SU-DHL-6 (cell line): ENCODE data around the gene RPL10A.

Experiments
- H2AFZ ChIP-seq: fragments of 200-600 bp; sonication (generic); 2 replicates; pipeline ENCODE4 v1.6.1; 2014; ENCODE audit warnings: low read depth, mild to moderate bottlenecking, moderate library complexity, mixed read lengths, antibody characterized with exemption, low read length; ENCODE audit not compliant: severe bottlenecking
- H3F3A ChIP-seq: fragments of 200-600 bp; shearing (Covaris generic); 2 replicates; pipeline ENCODE4 v1.6.0; 2016; ENCODE audit warnings: antibody characterized with exemption, mild to moderate bottlenecking; ENCODE audit not compliant: insufficient read depth
- H3K27ac ChIP-seq: fragments of 200-600 bp; sonication (generic); 2 replicates; pipeline ENCODE4 v1.5.1; 2016; ENCODE audit warnings: low read depth, mild to moderate bottlenecking, low read length, moderate library complexity, mixed read lengths
- H3K27me3 ChIP-seq: fragments of 200-600 bp; sonication (generic), shearing (Covaris generic); 2 replicates; pipeline ENCODE4 v1.6.0; 2014; ENCODE audit warnings: mild to moderate bottlenecking, low read length
- H3K36me3 ChIP-seq: fragments of 200-600 bp; sonication (generic); 2 replicates; pipeline ENCODE4 v1.6.1; 2014; ENCODE audit warnings: mild to moderate bottlenecking, low read length, mixed read lengths
- H3K4me2 ChIP-seq: fragments of 300-600, 200-600 bp; shearing (Covaris generic), sonication (generic); 2 replicates; pipeline ENCODE4 v1.6.0; 2014; ENCODE audit warnings: low read length, low read depth, mild to moderate bottlenecking; ENCODE audit not compliant: poor library complexity, severe bottlenecking
- H3K4me3 ChIP-seq: fragments of 200-600 bp; sonication (generic); 2 replicates; pipeline ENCODE4 v1.5.1; 2014; ENCODE audit warnings: antibody characterized with exemption, low read length, mild to moderate bottlenecking, mixed read lengths; ENCODE audit not compliant: insufficient read depth, poor library complexity, severe bottlenecking
- H3K79me2 ChIP-seq: fragments of 200-600 bp; sonication (generic); 2 replicates; pipeline ENCODE4 v1.6.1; 2014; ENCODE audit warnings: mild to moderate bottlenecking, low read length, moderate library complexity; ENCODE audit not compliant: insufficient read depth
- H3K9ac ChIP-seq: fragments of 200-600 bp; sonication (generic); 2 replicates; pipeline ENCODE4 v1.7.0; 2014; ENCODE audit warnings: mild to moderate bottlenecking, low read length
- H3K9me2 ChIP-seq: fragments of 200-600 bp; sonication (generic); replicated peaks from 2 replicates; pipeline ENCODE4 v1.6.1; 2014; ENCODE audit warnings: low read length; ENCODE audit not compliant: insufficient read depth
- H3K9me3 ChIP-seq: fragments of 200-600 bp; sonication (generic); 2 replicates; pipeline ENCODE4 v1.6.1; 2014; ENCODE audit warnings: low read length, mixed read lengths; ENCODE audit not compliant: insufficient read depth
- H4K20me1 ChIP-seq: fragments of 200-600 bp; sonication (generic); 2 replicates; pipeline ENCODE4 v1.6.1; 2014; ENCODE audit warnings: low read depth, mild to moderate bottlenecking, antibody characterized with exemption, low read length, moderate library complexity, mixed read lengths
- CTCF ChIP-seq: fragments of 200-600 bp; sonication (generic); IDR thresholded peaks from one replicate; pipeline ENCODE4 v1.5.1; 2017; ENCODE audit warnings: antibody characterized with exemption, mild to moderate bottlenecking, low read length, moderate library complexity; ENCODE audit not compliant: insufficient read depth, poor library complexity, severe bottlenecking
- EZH2phosphoT487 ChIP-seq: fragments of 200-600 bp; sonication (generic), shearing (Covaris generic); conservative IDR thresholded peaks from 2 replicates; pipeline ENCODE4 v1.6.1; 2018; ENCODE audit warnings: mild to moderate bottlenecking, antibody characterized with exemption, low read length, moderate library complexity, mixed read lengths

RPL10A gene

GRCh38 chr6:35510916-35511561 lies 42.8 kb downstream of the RPL10A start:
- Histone ChIP-seq H3K27me3 (no peaks in the 10 kb centered on the region), H3K36me3 (no peaks in the 10 kb centered on the region), H3K9ac (no peak overlapping the region), H3K4me3 (no peak overlapping the region), H3F3A (no peaks in the 10 kb centered on the region), H3K9me3 (no peaks in the 10 kb centered on the region), H3K9me2 (no peaks in the 10 kb centered on the region), H4K20me1 (no peaks in the 10 kb centered on the region), H3K4me2 (no peak overlapping the region), H2AFZ (no peak overlapping the region), H3K27ac (no peak overlapping the region), H3K79me2 (no peaks in the 10 kb centered on the region)
- TF ChIP-seq CTCF = no peak

- TF ChIP-seq EZH2phosphoT487 (no peak), CTCF (no peak)
- no peaks in the 10 kb centered on the region for H4K20me1 ChIP-seq
- H3K27ac ChIP-seq = no peak overlapping the region
- no peaks in the 10 kb centered on the region for H3K36me3 ChIP-seq
- no peaks in the 10 kb centered on the region for H3K79me2 ChIP-seq
- H3K27me3 ChIP-seq = no peaks in the 10 kb centered on the region
- no peak overlapping the region for H3K4me3 ChIP-seq
- H3K4me2 ChIP-seq = no peak overlapping the region
- no peaks in the 10 kb centered on the region for H3K9me3 ChIP-seq
- H3K9me2 ChIP-seq = no peaks in the 10 kb centered on the region
- H3K9ac ChIP-seq = no peak overlapping the region
- H2AFZ ChIP-seq = no peak overlapping the region
- H3F3A ChIP-seq = no peaks in the 10 kb centered on the region
Measured at GRCh38 chr6:35511562-35511941, 43.4 kb downstream of the RPL10A start.

GRCh38 chr6:35512006-35512405 lies 43.8 kb downstream of the RPL10A start:
- Histone ChIP-seq H3K9me2 (no peaks in the 10 kb centered on the region), H3K4me2 (no peak overlapping the region), H3K4me3 (no peak overlapping the region), H3K79me2 (no peaks in the 10 kb centered on the region), H3K9ac (no peak overlapping the region), H4K20me1 (no peaks in the 10 kb centered on the region), H3K27me3 (no peaks in the 10 kb centered on the region), H3K36me3 (no peaks in the 10 kb centered on the region), H3K27ac (no peak overlapping the region), H2AFZ (no peak overlapping the region), H3K9me3 (no peaks in the 10 kb centered on the region), H3F3A (no peaks in the 10 kb centered on the region)
- no peak for TF ChIP-seq EZH2phosphoT487
- no peak for TF ChIP-seq CTCF
